Fibroblast of mammary gland (primary cell): ENCODE data around the gene SIRT7.

Source experiments
- DNase-seq: peaks from one replicate; pipeline ENCODE4 v3.0.0-alpha.2; 2010; ENCODE audit warnings: low read depth
- H3K4me3 ChIP-seq: 2 replicates; pipeline ENCODE4 v1.5.1; 2011; ENCODE audit warnings: low read depth, mild to moderate bottlenecking, low read length, moderate library complexity; ENCODE audit not compliant: control insufficient read depth
- CTCF ChIP-seq: conservative IDR thresholded peaks from 2 replicates; pipeline ENCODE4 v1.5.1; 2011; ENCODE audit warnings: low read depth, low read length, inconsistent platforms; ENCODE audit not compliant: control insufficient read depth, insufficient read depth

Gene SIRT7

GRCh38 chr17:81961521-81962498 is 43.8 kb upstream of the SIRT7 start:
- H3K4me3 ChIP-seq, result no peak overlapping the region
- no peak for TF ChIP-seq CTCF
- DNase-seq, result no peak

GRCh38 chr17:81961087-81961511 is 43.1 kb upstream of the SIRT7 start, which contains the start of gene NOTUM:
Gene NOTUM (minus strand): TSS chr17:81961187. CDS start chr17:81960909, 278 bp downstream.
- no peak for DNase-seq
- TF ChIP-seq CTCF, result no peak
- H3K4me3 ChIP-seq, result no peak within 1 kb of the TSS

- no peak overlapping the region for H3K4me3 ChIP-seq
- no peak for DNase-seq
- TF ChIP-seq CTCF, result no peak
Observed at GRCh38 chr17:81960130-81960958, 42.4 kb upstream of the SIRT7 start.

GRCh38 chr17:81959362-81960129 is 41.6 kb upstream of the SIRT7 start:
- DNase-seq, result no peak
- H3K4me3 ChIP-seq, result no peak overlapping the region
- TF ChIP-seq CTCF, result no peak

GRCh38 chr17:81958633-81959342 is 40.8 kb upstream of the SIRT7 start:
- DNase-seq, result no peak
- no peak overlapping the region for H3K4me3 ChIP-seq
- TF ChIP-seq CTCF, result no peak
